Stomach smooth muscle (tissue), 2 donors: ENCODE data around the gene ENO1.

Experiments
- H3K27ac ChIP-seq: one replicate; pipeline ENCODE4 v1.7.0; 2013; ENCODE audit warnings: mild to moderate bottlenecking, low read length, inconsistent platforms
- H3K27me3 ChIP-seq, 2 donors: one replicate each; pipeline ENCODE4 v1.7.0; 2013; ENCODE audit warnings: low read length in 2 of 2; ENCODE audit not compliant: insufficient read depth in 2 of 2, control insufficient read depth in 1 of 2
- H3K36me3 ChIP-seq, 2 donors: one replicate each; pipeline ENCODE4 v1.7.0; 2013; ENCODE audit warnings: low read length in 2 of 2; ENCODE audit not compliant: control insufficient read depth in 2 of 2, insufficient read depth in 2 of 2
- H3K4me1 ChIP-seq: one replicate; pipeline ENCODE4 v1.7.0; 2013; ENCODE audit warnings: low read length; ENCODE audit not compliant: control insufficient read depth, insufficient read depth
- H3K4me3 ChIP-seq, 2 donors: one replicate each; pipeline ENCODE4 v1.7.0; 2013; ENCODE audit warnings: low read length in 2 of 2
- H3K9ac ChIP-seq, 2 donors: one replicate each; pipeline ENCODE4 v1.7.0; 2013; ENCODE audit warnings: low read length in 2 of 2, mild to moderate bottlenecking in 1 of 2
- H3K9me3 ChIP-seq, 2 donors: one replicate each; pipeline ENCODE4 v1.7.0; 2013; ENCODE audit warnings: low read length in 2 of 2; ENCODE audit not compliant: control insufficient read depth in 2 of 2
- donor health status: healthy.
- donor health status: Pancreatic carcinoma.

Gene ENO1

GRCh38 chr1:8870616-8871538 is 7.6 kb downstream of the ENO1 start:
- Histone ChIP-seq H3K9ac (no peak overlapping the region), H3K27ac (no peak overlapping the region), H3K4me3 (no peak overlapping the region), H3K9me3 (no peaks in the 10 kb centered on the region), H3K36me3 (peaks cover 64 to 77% of the 10 kb centered on the region in 2 donors), H3K4me1 (peaks cover 29% of the 10 kb centered on the region), H3K27me3 (no peaks in the 10 kb centered on the region)

- Histone ChIP-seq H3K9me3 (no peaks in the 10 kb centered on the region), H3K4me1 (peaks cover 22% of the 10 kb centered on the region), H3K9ac (no peak overlapping the region), H3K27ac (no peak overlapping the region), H3K4me3 (no peak overlapping the region), H3K27me3 (no peaks in the 10 kb centered on the region), H3K36me3 (peaks cover 71 to 84% of the 10 kb centered on the region in 2 donors)
These were observed 8.4 kb downstream of the ENO1 start for GRCh38 chr1:8870103-8870502.

- no peak overlapping the region for H3K9ac ChIP-seq
- H3K27me3 ChIP-seq, result no peaks in the 10 kb centered on the region
- peaks cover 3% of the 10 kb centered on the region for H3K4me1 ChIP-seq
- peaks cover 81 to 89% of the 10 kb centered on the region in 2 donors for H3K36me3 ChIP-seq
- no peak overlapping the region for H3K27ac ChIP-seq
- no peaks in the 10 kb centered on the region for H3K9me3 ChIP-seq
- no peak overlapping the region for H3K4me3 ChIP-seq
These were observed 10.5 kb downstream of the ENO1 start for GRCh38 chr1:8867878-8868567.

- no peak overlapping the region for H3K27ac ChIP-seq
- no peak overlapping the region for H3K4me3 ChIP-seq
- no peaks in the 10 kb centered on the region for H3K27me3 ChIP-seq
- H3K4me1 ChIP-seq, result no peaks in the 10 kb centered on the region
- H3K36me3 ChIP-seq, result peaks cover 85 to 89% of the 10 kb centered on the region in 2 donors
- no peaks in the 10 kb centered on the region for H3K9me3 ChIP-seq
- no peak overlapping the region for H3K9ac ChIP-seq
These were observed 11.6 kb downstream of the ENO1 start for GRCh38 chr1:8866792-8867415.

GRCh38 chr1:8866173-8866791 is 12.2 kb downstream of the ENO1 start:
- Histone ChIP-seq H3K4me1 (no peaks in the 10 kb centered on the region), H3K36me3 (peaks cover 82 to 85% of the 10 kb centered on the region in 2 donors), H3K9ac (no peak overlapping the region), H3K27me3 (no peaks in the 10 kb centered on the region), H3K27ac (no peak overlapping the region), H3K9me3 (no peaks in the 10 kb centered on the region), H3K4me3 (no peak overlapping the region)

- H3K9ac ChIP-seq, result no peak overlapping the region
- no peaks in the 10 kb centered on the region for H3K4me1 ChIP-seq
- no peaks in the 10 kb centered on the region for H3K27me3 ChIP-seq
- H3K4me3 ChIP-seq, result no peak overlapping the region
- no peaks in the 10 kb centered on the region for H3K9me3 ChIP-seq
- no peak overlapping the region for H3K27ac ChIP-seq
- H3K36me3 ChIP-seq, result peaks cover 80 to 81% of the 10 kb centered on the region in 2 donors
These were observed 13.7 kb downstream of the ENO1 start for GRCh38 chr1:8864713-8865344.

- peaks cover 75 to 77% of the 10 kb centered on the region in 2 donors for H3K36me3 ChIP-seq
- H3K9me3 ChIP-seq, result no peaks in the 10 kb centered on the region
- no peak overlapping the region for H3K9ac ChIP-seq
- no peaks in the 10 kb centered on the region for H3K27me3 ChIP-seq
- no peak overlapping the region for H3K4me3 ChIP-seq
- H3K4me1 ChIP-seq, result no peaks in the 10 kb centered on the region
- H3K27ac ChIP-seq, result no peak overlapping the region
These were observed 14.7 kb downstream of the ENO1 start for GRCh38 chr1:8863794-8864233.

- H3K9me3 ChIP-seq, result no peaks in the 10 kb centered on the region
- no peak overlapping the region for H3K27ac ChIP-seq
- H3K4me3 ChIP-seq, result no peak overlapping the region
- H3K27me3 ChIP-seq, result no peaks in the 10 kb centered on the region
- peaks cover 5% of the 10 kb centered on the region for H3K4me1 ChIP-seq
- H3K9ac ChIP-seq, result no peak overlapping the region
- peaks cover 73 to 74% of the 10 kb centered on the region in 2 donors for H3K36me3 ChIP-seq
These were observed 15.3 kb downstream of the ENO1 start for GRCh38 chr1:8863138-8863537.

GRCh38 chr1:8862528-8862927 is 16.0 kb downstream of the ENO1 start:
- Histone ChIP-seq H3K27me3 (no peaks in the 10 kb centered on the region), H3K9me3 (no peaks in the 10 kb centered on the region), H3K4me3 (no peak overlapping the region), H3K9ac (no peak overlapping the region), H3K27ac (no peak overlapping the region), H3K4me1 (peaks cover 8% of the 10 kb centered on the region), H3K36me3 (peaks cover 70 to 72% of the 10 kb centered on the region in 2 donors)
